K562 (cell line): Measurements from ENCODE around the gene ACTG2. TPM values are rescaled to one million over a fixed set of nuclear protein-coding genes. Genes with fewer than 3 reads are reported as not detected.

Experiments
- ATAC-seq: fragments of 200-7000 bp; cut with Tn5 transposase; 3 replicates; pipeline ENCODE4 v1.9.1; 2020; ENCODE audit warnings: moderate library complexity
- BruUV-seq: library from RNA; stranded (reverse); fragments of 400-500 nt; replicated peaks from 2 replicates; lab custom pipeline; 2021; lab: Mats Ljungman, UMichigan
- CTCF ChIA-PET: fragments of 300-600 bp; formaldehyde crosslinking; extraction: SDS; loops from one replicate; lab custom pipeline; 2021; ENCODE audit warnings: low intra/inter-chr PET ratio; lab: Yijun Ruan, JAX
- POLR2A ChIA-PET: fragments of 300-600, 350-650 bp; sonication (Branson Sonifier 250); formaldehyde crosslinking; extraction: SDS; loops from one replicate; lab custom pipeline; 2021; ENCODE audit warnings: antibody characterized with exemption, inconsistent platforms; lab: Yijun Ruan, JAX
- DNase-seq, 4 experiments: peaks; one replicate each; pipeline versions ENCODE4 v3.0.0 to v3.0.0-alpha.2; 2011 to 2018; ENCODE audit warnings: low spot score in 3 of 4, mixed read lengths in 3 of 4; ENCODE audit errors: extremely low read depth in 1 of 4
- FAIRE-seq: peaks from 2 replicates; lab custom pipeline; 2011; peaks lifted over from hg19 to GRCh38; lab: Jason Lieb, UNC
- H2AFZ ChIP-seq: 2 replicates; pipeline ENCODE4 v1.6.0; 2011; ENCODE audit warnings: low read depth, low read length, control low read depth, inconsistent platforms
- H3K27ac ChIP-seq: fragments of 200-600 bp; 3 replicates; pipeline ENCODE4 v1.8.0; 2011; ENCODE audit warnings: low read depth, mild to moderate bottlenecking, control low read depth, inconsistent platforms, low read length, moderate library complexity, mixed read lengths; ENCODE audit errors: extremely low read depth
- H3K27me3 ChIP-seq, 2 experiments: fragments of 300-600 bp in 1 of 2; 2 replicates in 1 of 2; 3 replicates in 1 of 2; pipeline versions ENCODE4 v1.6.0 to v1.8.0; 2011; ENCODE audit warnings: inconsistent platforms in 2 of 2, low read length in 2 of 2, mild to moderate bottlenecking in 1 of 2, mixed read lengths in 1 of 2, moderate library complexity in 1 of 2; ENCODE audit not compliant: control insufficient read depth in 2 of 2, insufficient read depth in 2 of 2
- H3K36me3 ChIP-seq: fragments of 300-600 bp; 3 replicates; pipeline ENCODE4 v1.8.0; 2011; ENCODE audit warnings: mild to moderate bottlenecking, low read length, inconsistent platforms; ENCODE audit not compliant: control insufficient read depth, insufficient read depth
- H3K4me1 ChIP-seq, 2 experiments: fragments of 200-600 bp in 1 of 2; replicated peaks in 1 of 2; 2 replicates in 1 of 2; 3 replicates in 1 of 2; pipeline versions ENCODE4 v1.5.1 to v1.8.0; 2011; ENCODE audit warnings: inconsistent platforms in 2 of 2, low read length in 2 of 2, mild to moderate bottlenecking in 1 of 2, mixed read lengths in 1 of 2, moderate library complexity in 1 of 2; ENCODE audit not compliant: control insufficient read depth in 2 of 2, insufficient read depth in 2 of 2
- H3K4me2 ChIP-seq: 2 replicates; pipeline ENCODE4 v1.6.1; 2011; ENCODE audit warnings: low read length, control low read depth, inconsistent platforms, mixed read lengths; ENCODE audit not compliant: insufficient read depth
- H3K4me3 ChIP-seq: fragments of 200-600 bp; sonication (generic), shearing (Covaris generic); 2 replicates; pipeline ENCODE4 v1.5.1; 2016; ENCODE audit warnings: control low read depth, inconsistent platforms
- H3K79me2 ChIP-seq: fragments of 200-600 bp; 3 replicates; pipeline ENCODE4 v1.8.0; 2011; ENCODE audit warnings: low read length, inconsistent platforms; ENCODE audit not compliant: control insufficient read depth, insufficient read depth
- H3K9ac ChIP-seq, 2 experiments: 2 replicates each; pipeline versions ENCODE4 v1.6.0 to v1.6.1; 2011; ENCODE audit warnings: low read depth in 2 of 2, low read length in 2 of 2, control low read depth in 1 of 2, inconsistent platforms in 1 of 2, mild to moderate bottlenecking in 1 of 2, mixed read lengths in 1 of 2; ENCODE audit not compliant: insufficient read depth in 1 of 2
- H3K9me1 ChIP-seq: one replicate; pipeline ENCODE4 v1.6.0; 2011; ENCODE audit warnings: inconsistent platforms, mild to moderate bottlenecking, low read length, moderate library complexity; ENCODE audit not compliant: control insufficient read depth, insufficient read depth
- H3K9me3 ChIP-seq: replicated peaks from 2 replicates; pipeline ENCODE4 v1.5.1; 2011; ENCODE audit warnings: low read depth, low read length, inconsistent platforms; ENCODE audit not compliant: control insufficient read depth, insufficient read depth
- H4K20me1 ChIP-seq: replicated peaks from 2 replicates; pipeline ENCODE4 v1.6.1; 2011; ENCODE audit warnings: low read length, inconsistent platforms, mixed read lengths; ENCODE audit not compliant: control insufficient read depth, insufficient read depth
- ZNF3 ChIP-seq: fragments of 250-450 bp; sonication (Bioruptor Pico); IDR thresholded peaks from 2 replicates; pipeline ENCODE4 v1.5.0; 2021; ENCODE audit warnings: mild to moderate bottlenecking, moderate library complexity
- WGBS: fragments of 100-300 bp; shearing (Covaris generic); methylation state at CpG from one replicate; pipeline ENCODE4 v1.1.6; 2016; ENCODE audit warnings: low coverage, mixed read lengths; ENCODE audit not compliant: insufficient coverage; ENCODE audit errors: missing lambda C conversion rate; 5-methylcytosine and 5-hydroxymethylcytosine counted together
- in situ Hi-C: fragments of 300-500 bp; cut with MboI; formaldehyde crosslinking; loops from 4 replicates; pipeline ENCODE4 v1.15.0; 2018; ENCODE audit warnings: inconsistent platforms, mixed read lengths
- intact Hi-C: fragments of 100-400 bp; cut with micrococcal nuclease; formaldehyde crosslinking; loops from 2 replicates; pipeline ENCODE4 v1.14.2; 2022
- polyA plus RNA-seq, 8 experiments: library from polyadenylated mRNA; depleted of rRNA in 4 of 8; stranded (reverse) in 5 of 8; unstranded in 3 of 8; fragments of >200 nt; fragmentation: Nextera tagmentation in 2 of 8; fragmentation: Illumina TruSeq in 1 of 8; extraction: Ambion mirVana in 2 of 8; extraction: Trizol in 1 of 8; gene quantifications; 2 replicates each; pipeline versions ENCODE4 v1.2.1 to v1.2.3, GENCODE V29; 2011 to 2014; ENCODE audit warnings: inconsistent platforms in 1 of 8, missing spikeins in 1 of 8
- total RNA-seq, 7 experiments: library from RNA; depleted of rRNA in 6 of 7; stranded (reverse); fragments of >200 nt in 6 of 7; fragmentation: Illumina TruSeq in 2 of 7; extraction: Trizol in 2 of 7; gene quantifications; 2 replicates each; pipeline versions ENCODE4 v1.2.1 to v1.2.3, GENCODE V29; 2011 to 2021; ENCODE audit warnings: low replicate concordance in 1 of 7
- TF ChIP-seq, protein P1 (sequence below): fragments of 250-450 bp; sonication (Bioruptor Pico); IDR thresholded peaks from 2 replicates; pipeline ENCODE4 v1.5.0; 2022; ENCODE audit warnings: mild to moderate bottlenecking

The ACTG2 gene
- total and polyA plus RNA-seq, 9 of the 15 experiments (the other 6 are each of a cell fraction or from before 2014, with no cell fraction given): 0.06 to 0.60 TPM; not detected in 7

DNA sequence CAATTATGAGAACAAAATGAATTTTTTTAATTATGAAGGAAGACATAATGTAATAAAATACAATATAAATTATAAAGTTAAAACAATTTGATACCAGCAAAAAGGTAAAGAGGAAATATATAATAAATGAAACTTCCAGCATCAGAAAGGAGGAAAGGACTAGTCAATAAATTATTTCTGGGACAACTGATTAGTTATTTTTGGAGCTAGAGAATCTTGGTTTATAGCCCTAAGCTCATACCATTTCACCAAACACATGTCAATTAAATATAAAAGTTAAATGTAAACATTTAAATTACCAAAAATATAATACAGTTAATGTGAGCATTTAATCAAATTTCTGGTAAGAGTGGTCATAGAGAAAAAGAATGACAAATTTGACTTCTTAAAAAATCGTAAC is 12.1 kb downstream of the ACTG2 start:
- TF ChIP-seq ZNF3 (CRISPR knock-in tag): no peak
- TF ChIP-seq, protein P1, sequence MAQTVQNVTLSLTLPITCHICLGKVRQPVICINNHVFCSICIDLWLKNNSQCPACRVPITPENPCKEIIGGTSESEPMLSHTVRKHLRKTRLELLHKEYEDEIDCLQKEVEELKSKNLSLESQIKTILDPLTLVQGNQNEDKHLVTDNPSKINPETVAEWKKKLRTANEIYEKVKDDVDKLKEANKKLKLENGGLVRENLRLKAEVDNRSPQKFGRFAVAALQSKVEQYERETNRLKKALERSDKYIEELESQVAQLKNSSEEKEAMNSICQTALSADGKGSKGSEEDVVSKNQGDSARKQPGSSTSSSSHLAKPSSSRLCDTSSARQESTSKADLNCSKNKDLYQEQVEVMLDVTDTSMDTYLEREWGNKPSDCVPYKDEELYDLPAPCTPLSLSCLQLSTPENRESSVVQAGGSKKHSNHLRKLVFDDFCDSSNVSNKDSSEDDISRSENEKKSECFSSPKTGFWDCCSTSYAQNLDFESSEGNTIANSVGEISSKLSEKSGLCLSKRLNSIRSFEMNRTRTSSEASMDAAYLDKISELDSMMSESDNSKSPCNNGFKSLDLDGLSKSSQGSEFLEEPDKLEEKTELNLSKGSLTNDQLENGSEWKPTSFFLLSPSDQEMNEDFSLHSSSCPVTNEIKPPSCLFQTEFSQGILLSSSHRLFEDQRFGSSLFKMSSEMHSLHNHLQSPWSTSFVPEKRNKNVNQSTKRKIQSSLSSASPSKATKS (CRISPR knock-in tag): no peak
- TF ChIP-seq, all 486 proteins: peak for 0
- Histone ChIP-seq H3K36me3 (no peaks in the 10 kb centered on the region), H3K79me2 (no peaks in the 10 kb centered on the region), H3K9me1 (no peaks in the 10 kb centered on the region), H3K4me2 (no peak overlapping the region), H4K20me1 (no peaks in the 10 kb centered on the region), H3K9ac (no peak overlapping the region), H3K27me3 (no peaks in the 10 kb centered on the region; a peak in 1 of 5 replicates), H3K4me1 (no peaks in the 10 kb centered on the region; a peak in 1 of 5 replicates), H3K4me3 (no peak overlapping the region), H3K9me3 (no peaks in the 10 kb centered on the region), H2AFZ (no peak overlapping the region), H3K27ac (no peak overlapping the region)
- ATAC-seq (no peak), DNase-seq (no peak), FAIRE-seq (no peak)
- intact Hi-C loops (loop anchor here (5.0 kb wide), 1 partner anchor 217 kb away; no protein-coding TSS in a partner anchor), in situ Hi-C loops (no loop called here)
- POLR2A ChIA-PET: no interaction called here
- CTCF ChIA-PET: no interaction called here
- no TSS peak for BruUV-seq
- whole genome bisulfite sequencing: 14% methylated on average over 1 of the region's 1 CpG
